K562 (cell line): ENCODE results near the gene HPD. TPM values are rescaled to one million over a fixed set of nuclear protein-coding genes. Genes with fewer than 3 reads are reported as not detected.

Experiments used
- BMI1 ChIP-seq: fragments of 150-350 bp; IDR thresholded peaks from 2 replicates; pipeline ENCODE4 v1.6.1; 2014; ENCODE audit warnings: low read length
- CBFB ChIP-seq: sonication (generic); formaldehyde crosslinking; IDR thresholded peaks from 2 replicates; pipeline ENCODE4 v1.4.0; 2020; ENCODE audit warnings: mild to moderate bottlenecking, missing genetic modification reagents
- ELK3 ChIP-seq: fragments of 450-650 bp; formaldehyde crosslinking; IDR thresholded peaks from 2 replicates; pipeline ENCODE4 v1.4.0; 2020; ENCODE audit warnings: mild to moderate bottlenecking
- ETV6 ChIP-seq, 3 experiments: fragments of 150-350 bp in 1 of 3; sonication (generic) in 1 of 3; formaldehyde crosslinking in 1 of 3; IDR thresholded peaks; 2 replicates each; pipeline versions ENCODE4 v1.6.1 to v1.8.0; 2014 to 2022; ENCODE audit warnings: borderline replicate concordance in 2 of 3, low read depth in 2 of 3, antibody characterized with exemption in 1 of 3, low read length in 1 of 3, mild to moderate bottlenecking in 1 of 3, missing genetic modification reagents in 1 of 3
- FOXJ3 ChIP-seq: sonication (generic); formaldehyde crosslinking; IDR thresholded peaks from 2 replicates; pipeline ENCODE4 v1.4.0; 2020; ENCODE audit warnings: mild to moderate bottlenecking, missing genetic modification reagents
- FUS ChIP-seq: fragments of 200-400 bp; formaldehyde crosslinking; optimal IDR thresholded peaks from 2 replicates; pipeline ENCODE3; 2017; ENCODE audit warnings: low read depth, low read length
- GTF3C2 ChIP-seq: IDR thresholded peaks from 3 replicates; pipeline ENCODE4 v1.6.1; 2011; ENCODE audit warnings: borderline replicate concordance, mild to moderate bottlenecking, moderate library complexity; ENCODE audit not compliant: insufficient read length; ENCODE audit errors: extremely low read depth
- HDAC6 ChIP-seq: IDR thresholded peaks from 2 replicates; pipeline ENCODE4 v1.6.1; 2012; ENCODE audit warnings: low read depth, mild to moderate bottlenecking, control low read depth, inconsistent platforms, low read length, moderate library complexity
- HES1 ChIP-seq: fragments of 450-650 bp; IDR thresholded peaks from 2 replicates; pipeline ENCODE4 v1.6.1; 2016; ENCODE audit warnings: low read depth, mild to moderate bottlenecking, moderate library complexity
- KLF13 ChIP-seq: fragments of 450-650 bp; IDR thresholded peaks from 2 replicates; pipeline ENCODE4 v1.6.1; 2016; ENCODE audit warnings: missing genetic modification characterization, low read depth, mild to moderate bottlenecking, missing compliant biosample characterization, moderate library complexity, borderline replicate concordance
- NELFE ChIP-seq: IDR thresholded peaks from 2 replicates; pipeline ENCODE4 v1.6.1; 2011; ENCODE audit warnings: mild to moderate bottlenecking; ENCODE audit not compliant: insufficient read depth, insufficient read length
- PRMT5 ChIP-seq: sonication (generic); formaldehyde crosslinking; IDR thresholded peaks from 2 replicates; pipeline ENCODE4 v1.5.0; 2020; ENCODE audit warnings: missing genetic modification reagents
- RFX5 ChIP-seq: IDR thresholded peaks from 2 replicates; pipeline ENCODE4 v1.6.1; 2011; ENCODE audit warnings: low read depth, mild to moderate bottlenecking, improper control_type of control experiment, low read length
- THAP12 ChIP-seq: fragments of 250-450 bp; sonication (Bioruptor Pico); IDR thresholded peaks from 2 replicates; pipeline ENCODE4 v1.9.0; 2021; ENCODE audit warnings: mild to moderate bottlenecking, inconsistent platforms
- TRIM24 ChIP-seq, 2 experiments: fragments of 450-650 bp; IDR thresholded peaks; 2 replicates each; pipeline ENCODE4 v1.6.1; 2016
- ZBED1 ChIP-seq: IDR thresholded peaks from 2 replicates; pipeline ENCODE4 v1.6.1; 2014
- ZNF146 ChIP-seq: IDR thresholded peaks from one replicate; pipeline ENCODE4 v1.6.1; 2018; ENCODE audit warnings: missing compliant biosample characterization; ENCODE audit not compliant: unreplicated experiment
- ZNF239 ChIP-seq: fragments of 250-450 bp; sonication (Bioruptor Pico); IDR thresholded peaks from 2 replicates; pipeline ENCODE4 v1.4.0; 2020; ENCODE audit warnings: mild to moderate bottlenecking
- ZNF347 ChIP-seq: fragments of 450-650 bp; formaldehyde crosslinking; IDR thresholded peaks from 2 replicates; pipeline ENCODE4 v1.4.0; 2020; ENCODE audit warnings: low read depth, mild to moderate bottlenecking, moderate library complexity
- polyA plus RNA-seq, 8 experiments: library from polyadenylated mRNA; depleted of rRNA in 4 of 8; stranded (reverse) in 5 of 8; unstranded in 3 of 8; fragments of >200 nt; fragmentation: Nextera tagmentation in 2 of 8; fragmentation: Illumina TruSeq in 1 of 8; extraction: Ambion mirVana in 2 of 8; extraction: Trizol in 1 of 8; gene quantifications; 2 replicates each; pipeline versions ENCODE4 v1.2.1 to v1.2.3, GENCODE V29; 2011 to 2014; ENCODE audit warnings: inconsistent platforms in 1 of 8, missing spikeins in 1 of 8
- total RNA-seq, 7 experiments: library from RNA; depleted of rRNA in 6 of 7; stranded (reverse); fragments of >200 nt in 6 of 7; fragmentation: Illumina TruSeq in 2 of 7; extraction: Trizol in 2 of 7; gene quantifications; 2 replicates each; pipeline versions ENCODE4 v1.2.1 to v1.2.3, GENCODE V29; 2011 to 2021; ENCODE audit warnings: low replicate concordance in 1 of 7
- TF ChIP-seq, protein P1 (sequence below): IDR thresholded peaks from 2 replicates; pipeline ENCODE4 v1.6.1; 2011; ENCODE audit not compliant: insufficient read length; ENCODE audit errors: extremely low read depth

HPD gene
- total and polyA plus RNA-seq, 9 of the 15 experiments (the other 6 are each of a cell fraction or from before 2014, with no cell fraction given) = 0.06 to 0.29 (median 0.07) TPM; not detected in 4

GRCh38 chr12:121811434-121812319, 47.0 kb downstream of the HPD start (continued):
- TF ChIP-seq ETV6 (IDR thresholded peaks at IDR 0.05; ENCODE audit: borderline replicate concordance in 1 of 2, low read depth in 2 of 2, low read length in 1 of 2) (no peak), ETV6 (CRISPR knock-in tag; IDR thresholded peaks at IDR 0.05; ENCODE audit: borderline replicate concordance) (no peak), RFX5 (no peak), ELK3 (CRISPR knock-in tag) (no peak), FOXJ3 (CRISPR knock-in tag) (no peak), ZNF146 (CRISPR knock-in tag) (no peak), FUS (no peak), PRMT5 (CRISPR knock-in tag) (no peak), HES1 (no peak), NELFE (no peak), GTF3C2 (no peak), CBFB (CRISPR knock-in tag) (peak; percentile 41), THAP12 (CRISPR knock-in tag) (no peak), KLF13 (tag) (no peak), ZNF347 (no peak), TRIM24 (IDR thresholded peaks at IDR 0.05) (no peak), BMI1 (no peak), ZNF239 (CRISPR knock-in tag) (no peak), HDAC6 (no peak), ZBED1 (no peak)
- TF ChIP-seq, protein P1, sequence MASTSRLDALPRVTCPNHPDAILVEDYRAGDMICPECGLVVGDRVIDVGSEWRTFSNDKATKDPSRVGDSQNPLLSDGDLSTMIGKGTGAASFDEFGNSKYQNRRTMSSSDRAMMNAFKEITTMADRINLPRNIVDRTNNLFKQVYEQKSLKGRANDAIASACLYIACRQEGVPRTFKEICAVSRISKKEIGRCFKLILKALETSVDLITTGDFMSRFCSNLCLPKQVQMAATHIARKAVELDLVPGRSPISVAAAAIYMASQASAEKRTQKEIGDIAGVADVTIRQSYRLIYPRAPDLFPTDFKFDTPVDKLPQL = no peak
